Measurements from ENCODE around the gene ESRP2. TPM values are rescaled to one million over a fixed set of nuclear protein-coding genes. Genes with fewer than 3 reads are reported as not detected.
A peak's percentile ranks its signal among the peaks of the same experiment; 100 is the strongest.

The ESRP2 gene
- total RNA-seq, 1 experiment from 2014 or later = 0.24 TPM

GRCh38 chr16:68238029-68238345 is 2.1 kb upstream of the ESRP2 start:
- no peaks in the 10 kb centered on the region for H3K27me3 ChIP-seq (replicated peaks)
- DNase-seq (ENCODE audit: low read depth in 1 of 2, low spot score in 2 of 2) = no peak
- no peaks in the 10 kb centered on the region for H3K9me3 ChIP-seq (replicated peaks)
- H3K27ac ChIP-seq = peak overlapping the region; percentile 96
- H3K36me3 ChIP-seq = no peaks in the 10 kb centered on the region
- H3K4me3 ChIP-seq = peak overlapping the region; percentile 37
- H3K4me1 ChIP-seq (replicated peaks) = peaks cover 18% of the 10 kb centered on the region

DNA sequence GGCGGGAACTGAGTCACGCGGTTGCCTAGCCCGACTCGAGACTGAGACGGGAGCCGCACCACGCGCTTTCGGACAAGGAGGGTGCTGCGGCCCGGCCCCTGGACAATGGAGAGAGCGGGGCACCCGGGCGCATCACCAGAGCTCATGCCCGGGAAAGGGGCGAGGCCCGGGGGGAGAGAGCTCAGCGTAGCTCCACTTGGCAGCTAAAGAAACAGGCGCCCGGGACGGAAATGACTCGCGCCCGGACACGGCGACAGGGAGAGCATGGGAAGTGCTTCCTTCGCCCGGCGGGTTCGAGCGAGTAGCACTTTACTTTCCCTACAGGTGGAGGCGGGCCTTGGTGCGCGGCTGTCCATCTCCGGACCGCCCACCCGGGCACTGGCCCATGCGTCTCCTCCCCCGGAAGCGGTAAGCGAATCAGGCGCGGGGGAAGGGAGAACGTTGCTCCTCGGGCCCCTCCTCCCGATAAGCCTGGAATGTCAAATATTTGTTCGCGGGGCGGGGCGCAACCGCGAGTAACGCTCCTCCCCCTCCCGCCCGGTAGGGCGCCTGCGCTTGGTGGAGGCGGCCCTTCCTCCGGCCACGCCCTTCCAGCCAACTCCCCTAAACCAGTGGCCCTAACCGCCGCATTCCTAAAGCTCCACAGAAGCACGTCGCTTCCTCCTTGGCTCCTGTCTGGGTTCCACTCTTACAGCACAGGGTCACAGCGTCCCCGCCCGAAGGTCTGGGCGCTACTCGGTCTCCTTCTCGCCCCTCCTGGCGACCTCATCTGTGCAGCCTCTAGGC is 1.5 kb upstream of the ESRP2 start:
- peak; percentile 99 to 100 for DNase-seq (ENCODE audit: low read depth in 1 of 2, low spot score in 2 of 2)
- no peaks in the 10 kb centered on the region for H3K27me3 ChIP-seq (replicated peaks)
- H3K27ac ChIP-seq = peak overlapping the region; percentile 96
- H3K4me1 ChIP-seq (replicated peaks) = peaks cover 18% of the 10 kb centered on the region
- H3K4me3 ChIP-seq = peak overlapping the region; percentile 37
- no peaks in the 10 kb centered on the region for H3K9me3 ChIP-seq (replicated peaks)
- H3K36me3 ChIP-seq = no peaks in the 10 kb centered on the region

GRCh38 chr16:68236826-68237242 is 907 bp upstream of the ESRP2 start:
- Histone ChIP-seq H3K4me3 (peak overlapping the region; percentile 37), H3K27me3 (replicated peaks) (no peaks in the 10 kb centered on the region), H3K9me3 (replicated peaks) (no peaks in the 10 kb centered on the region), H3K36me3 (no peaks in the 10 kb centered on the region), H3K4me1 (replicated peaks) (peaks cover 18% of the 10 kb centered on the region), H3K27ac (peak overlapping the region; percentile 78)
- DNase-seq (ENCODE audit: low read depth in 1 of 2, low spot score in 2 of 2) = no peak

DNA sequence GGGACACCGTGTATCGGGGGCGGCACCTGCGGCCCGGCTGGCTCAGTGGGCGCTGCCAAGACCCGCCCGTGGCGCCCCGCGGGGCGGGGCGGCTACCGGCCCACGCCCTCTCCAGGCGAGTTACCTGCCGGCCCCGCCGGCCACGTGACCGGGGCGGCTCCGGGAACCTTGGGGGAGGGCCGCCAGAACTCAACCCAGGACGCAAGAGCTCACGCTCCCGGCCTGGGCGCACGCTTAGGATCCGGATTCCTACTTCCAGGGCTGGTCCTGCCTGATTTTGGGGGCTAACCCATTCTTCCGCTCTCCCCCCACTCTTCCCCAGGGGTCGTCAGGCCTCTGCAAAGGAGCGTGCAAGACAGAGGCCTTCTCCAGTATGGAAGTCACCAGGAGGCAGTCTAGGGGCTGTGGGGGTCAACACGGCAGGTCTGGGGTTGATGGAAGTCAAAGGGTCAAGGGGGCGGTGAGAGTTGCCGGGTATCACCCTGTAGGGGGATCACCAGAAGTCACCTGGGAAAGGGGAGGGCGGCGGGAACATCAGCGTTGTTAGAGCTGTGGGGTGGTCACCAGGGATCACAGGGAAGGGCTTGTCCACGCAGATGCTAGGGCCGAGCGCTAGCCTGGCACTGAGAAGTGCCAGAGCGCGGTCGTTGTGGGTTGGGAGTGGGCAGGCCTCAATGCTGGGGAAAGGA is 354 bp upstream of the ESRP2 start:
- H3K27me3 ChIP-seq (replicated peaks) = no peaks in the 10 kb centered on the region
- no peaks in the 10 kb centered on the region for H3K9me3 ChIP-seq (replicated peaks)
- H3K27ac ChIP-seq = peak overlapping the region; percentile 78
- no peaks in the 10 kb centered on the region for H3K36me3 ChIP-seq
- peaks cover 18% of the 10 kb centered on the region for H3K4me1 ChIP-seq (replicated peaks)
- H3K4me3 ChIP-seq = no peak overlapping the region
- DNase-seq (ENCODE audit: low read depth in 1 of 2, low spot score in 2 of 2) = no peak

GRCh38 chr16:68235108-68235886 is 630 bp downstream of the ESRP2 start:
- no peaks in the 10 kb centered on the region for H3K27me3 ChIP-seq (replicated peaks)
- no peak overlapping the region for H3K27ac ChIP-seq
- H3K36me3 ChIP-seq = peaks cover under 1% of the 10 kb centered on the region
- peaks cover 18% of the 10 kb centered on the region for H3K4me1 ChIP-seq (replicated peaks)
- H3K4me3 ChIP-seq = no peak overlapping the region
- no peaks in the 10 kb centered on the region for H3K9me3 ChIP-seq (replicated peaks)
- no peak for DNase-seq (ENCODE audit: low read depth in 1 of 2, low spot score in 2 of 2)

DNA sequence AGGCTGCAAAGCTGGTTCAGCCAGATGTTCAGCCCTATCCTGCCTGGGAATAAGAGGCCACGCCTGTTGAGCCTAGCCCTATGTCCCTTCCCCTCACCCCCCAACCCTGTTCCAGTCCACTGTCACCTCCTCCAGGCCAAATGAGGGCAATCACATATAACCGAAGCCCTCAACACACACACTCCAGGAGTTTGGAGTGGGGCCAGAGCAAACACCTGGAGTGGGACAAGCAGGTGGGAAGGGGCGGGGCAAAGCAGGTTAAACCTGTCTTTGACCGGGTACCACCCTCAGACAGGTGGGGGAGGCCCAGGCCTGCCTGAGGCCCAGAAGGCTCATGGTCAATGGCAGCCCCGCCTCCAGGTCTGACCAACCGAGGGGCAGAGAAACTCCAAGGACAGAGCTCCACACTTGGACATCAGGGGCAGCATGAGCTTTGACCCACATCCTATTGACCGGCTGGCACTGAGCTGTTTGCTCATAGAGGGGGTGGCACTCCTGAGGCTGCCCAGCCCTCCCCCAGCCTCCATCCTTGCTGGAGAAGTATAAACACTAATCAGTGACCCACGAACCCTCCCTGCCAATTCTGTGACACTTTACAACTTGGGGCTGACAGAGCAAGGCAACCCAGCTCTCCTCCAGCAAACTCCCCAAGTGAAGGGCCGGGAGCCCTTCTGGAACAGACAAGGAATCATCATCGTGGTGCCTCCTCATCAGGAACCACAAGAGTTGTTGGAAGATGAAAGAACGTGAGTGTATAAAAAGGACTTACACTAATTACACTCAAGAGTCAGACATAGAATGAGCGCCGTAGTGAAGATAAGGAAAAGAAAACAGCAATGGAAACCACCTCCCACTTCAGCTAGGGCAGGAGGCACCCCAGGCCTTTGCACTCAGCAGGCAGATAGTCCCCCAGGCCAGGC is 1.5 kb downstream of the ESRP2 start:
- Histone ChIP-seq H3K4me1 (replicated peaks) (peaks cover 18% of the 10 kb centered on the region), H3K36me3 (peaks cover 9% of the 10 kb centered on the region), H3K27ac (no peak overlapping the region), H3K9me3 (replicated peaks) (no peaks in the 10 kb centered on the region), H3K27me3 (replicated peaks) (no peaks in the 10 kb centered on the region), H3K4me3 (no peak overlapping the region)
- DNase-seq (ENCODE audit: low read depth in 1 of 2, low spot score in 2 of 2) = no peak

- Histone ChIP-seq H3K27me3 (replicated peaks) (no peaks in the 10 kb centered on the region), H3K4me1 (replicated peaks) (peaks cover 18% of the 10 kb centered on the region), H3K4me3 (no peak overlapping the region), H3K36me3 (peaks cover 9% of the 10 kb centered on the region), H3K27ac (no peak overlapping the region), H3K9me3 (replicated peaks) (no peaks in the 10 kb centered on the region)
- DNase-seq (ENCODE audit: low read depth in 1 of 2, low spot score in 2 of 2) = no peak
These were observed 2.1 kb downstream of the ESRP2 start for GRCh38 chr16:68233835-68234187.

- no peaks in the 10 kb centered on the region for H3K9me3 ChIP-seq (replicated peaks)
- peaks cover 15% of the 10 kb centered on the region for H3K4me1 ChIP-seq (replicated peaks)
- DNase-seq (ENCODE audit: low read depth in 1 of 2, low spot score in 2 of 2) = no peak
- H3K27me3 ChIP-seq (replicated peaks) = no peaks in the 10 kb centered on the region
- no peak overlapping the region for H3K27ac ChIP-seq
- no peak overlapping the region for H3K4me3 ChIP-seq
- peaks cover 9% of the 10 kb centered on the region for H3K36me3 ChIP-seq
These were observed 2.7 kb downstream of the ESRP2 start for GRCh38 chr16:68233085-68233834.

GRCh38 chr16:68232335-68232734 is 3.6 kb downstream of the ESRP2 start:
- Histone ChIP-seq H3K9me3 (replicated peaks) (no peaks in the 10 kb centered on the region), H3K36me3 (peaks cover 10% of the 10 kb centered on the region), H3K4me3 (no peak overlapping the region), H3K27ac (no peak overlapping the region), H3K4me1 (replicated peaks) (peaks cover 11% of the 10 kb centered on the region), H3K27me3 (replicated peaks) (no peaks in the 10 kb centered on the region)
- no peak for DNase-seq (ENCODE audit: low read depth in 1 of 2, low spot score in 2 of 2)

DNA sequence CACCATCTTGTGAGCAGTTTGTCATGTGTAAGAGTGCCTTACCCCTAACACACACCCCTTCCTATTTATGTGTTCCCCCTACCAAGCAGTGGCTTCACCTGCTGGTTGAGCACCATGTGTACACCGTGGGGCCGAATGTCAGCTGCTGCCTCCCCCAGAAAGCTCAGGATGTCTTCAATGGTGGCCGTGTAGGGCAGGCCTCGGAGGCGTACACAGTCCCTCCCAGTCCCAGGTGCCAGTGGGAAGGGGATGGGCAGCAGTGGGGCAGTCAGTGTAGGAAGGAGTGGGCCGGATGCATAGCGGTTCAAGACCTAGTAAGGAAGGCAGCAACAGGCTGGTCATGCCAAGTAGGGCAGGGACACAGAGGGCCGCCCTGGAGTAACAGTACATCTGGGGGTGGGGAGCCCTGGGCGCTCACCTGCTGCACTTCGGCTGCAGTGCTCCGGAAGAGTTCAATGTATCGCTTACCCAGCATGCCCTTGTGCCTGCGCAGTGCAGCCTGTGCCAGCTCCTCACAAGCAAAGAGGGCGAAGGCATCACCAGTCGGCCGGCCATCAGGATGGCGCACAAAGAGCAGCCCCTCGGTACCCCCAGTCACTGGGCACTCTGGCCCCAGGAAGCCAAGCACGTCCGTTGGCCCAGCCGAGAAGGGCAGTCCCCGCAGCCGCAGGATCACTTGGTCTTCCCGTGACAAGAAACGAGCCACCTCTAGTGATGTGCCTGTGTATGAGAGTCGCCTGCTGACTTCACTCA is 4.4 kb downstream of the ESRP2 start:
- H3K27ac ChIP-seq = no peak overlapping the region
- no peaks in the 10 kb centered on the region for H3K9me3 ChIP-seq (replicated peaks)
- H3K36me3 ChIP-seq = peaks cover 15% of the 10 kb centered on the region
- no peaks in the 10 kb centered on the region for H3K27me3 ChIP-seq (replicated peaks)
- H3K4me1 ChIP-seq (replicated peaks) = peaks cover 4% of the 10 kb centered on the region
- H3K4me3 ChIP-seq = no peak overlapping the region
- DNase-seq (ENCODE audit: low read depth in 1 of 2, low spot score in 2 of 2) = no peak

DNA sequence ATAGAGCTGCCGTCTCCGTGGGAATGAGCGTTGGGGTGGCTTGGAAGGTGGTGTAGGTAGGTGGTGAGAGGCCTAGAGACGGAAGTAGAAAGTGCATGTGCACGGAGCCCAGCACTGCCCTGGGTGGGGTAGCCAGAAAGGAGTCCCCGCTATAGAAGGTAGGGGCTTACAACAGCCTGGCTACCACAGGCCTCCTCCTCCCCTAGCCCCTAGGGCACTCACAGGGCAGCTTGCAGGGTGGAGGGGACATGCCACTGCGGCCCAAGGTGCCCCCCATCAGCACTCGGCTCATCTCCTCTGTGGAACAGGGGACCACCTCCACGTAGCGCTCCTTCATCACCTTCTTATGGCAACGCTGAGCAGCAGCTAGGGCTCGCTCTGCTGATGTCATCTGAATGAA is 5.0 kb downstream of the ESRP2 start:
- Histone ChIP-seq H3K27ac (no peak overlapping the region), H3K27me3 (replicated peaks) (no peaks in the 10 kb centered on the region), H3K4me3 (no peak overlapping the region), H3K36me3 (peaks cover 17% of the 10 kb centered on the region), H3K9me3 (replicated peaks) (no peaks in the 10 kb centered on the region), H3K4me1 (replicated peaks) (no peaks in the 10 kb centered on the region)
- no peak for DNase-seq (ENCODE audit: low read depth in 1 of 2, low spot score in 2 of 2)

GRCh38 chr16:68230176-68230571 is 5.8 kb downstream of the ESRP2 start:
- Histone ChIP-seq H3K27ac (no peak overlapping the region), H3K36me3 (peaks cover 17% of the 10 kb centered on the region), H3K4me3 (no peak overlapping the region), H3K27me3 (replicated peaks) (no peaks in the 10 kb centered on the region), H3K9me3 (replicated peaks) (no peaks in the 10 kb centered on the region), H3K4me1 (replicated peaks) (no peaks in the 10 kb centered on the region)
- no peak for DNase-seq (ENCODE audit: low read depth in 1 of 2, low spot score in 2 of 2)
